Fibroblast of skin of left biceps (primary cell): ENCODE measurements around the gene SPINT2.
A peak's percentile ranks its signal among the peaks of the same experiment; 100 is the strongest.
"Not testable (repeated sequence)": the region's sequence is repeated elsewhere in the genome, so short reads cannot be mapped to it uniquely, and the experiment has no call there.

Experiments used
- DNase-seq, 2 experiments: peaks; one replicate each; pipeline ENCODE4 v3.0.0-alpha.2; 2013; ENCODE audit warnings: low read depth in 2 of 2

The SPINT2 gene

GRCh38 chr19:38320969-38321339 is 56.6 kb downstream of the SPINT2 start:
- DNase-seq = no peak

- no peak for DNase-seq
Observed at GRCh38 chr19:38321646-38322196, 57.3 kb downstream of the SPINT2 start.

- no peak for DNase-seq
Observed at GRCh38 chr19:38323291-38323690, 58.9 kb downstream of the SPINT2 start.

- DNase-seq = no peak
Observed at GRCh38 chr19:38324431-38324830, 60.1 kb downstream of the SPINT2 start.

- DNase-seq = no peak
Observed at GRCh38 chr19:38326591-38326990, 62.2 kb downstream of the SPINT2 start.

GRCh38 chr19:38329651-38330050 is 65.3 kb downstream of the SPINT2 start:
- no peak for DNase-seq

GRCh38 chr19:38331728-38332127 is 67.4 kb downstream of the SPINT2 start:
- DNase-seq = no peak

- no peak for DNase-seq
Observed at GRCh38 chr19:38333245-38333644, 68.9 kb downstream of the SPINT2 start.

- peak; percentile 76 to 77 for DNase-seq
Observed at GRCh38 chr19:38335949-38336637, 71.7 kb downstream of the SPINT2 start.

GRCh38 chr19:38336638-38337359 is 72.4 kb downstream of the SPINT2 start:
- peak; percentile 34 to 40 for DNase-seq

GRCh38 chr19:38337360-38337653 is 72.9 kb downstream of the SPINT2 start:
- no peak for DNase-seq

- not testable (repeated sequence) for DNase-seq
Observed at GRCh38 chr19:38339011-38339410, 74.6 kb downstream of the SPINT2 start.

GRCh38 chr19:38340927-38341326 is 76.6 kb downstream of the SPINT2 start:
- no peak for DNase-seq
